ENCODE data around the gene FYB1. TPM values are rescaled to one million over a fixed set of nuclear protein-coding genes. Genes with fewer than 3 reads are reported as not detected.

Gene FYB1
- total RNA-seq, 1 donor from 2014 or later, result not detected

- peaks cover 33% of the 10 kb centered on the region for H3K27me3 Mint-ChIP-seq (ENCODE audit: low read depth)
- no peak for TF ChIP-seq CTCF (IDR thresholded peaks at IDR 0.05)
Observed at GRCh38 chr5:39253196-39253595, 33.8 kb upstream of the FYB1 start.

GRCh38 chr5:39249564-39250274, 30.4 kb upstream of the FYB1 start:
- no peak for DNase-seq (ENCODE audit: low spot score)
- Mint-ChIP-seq H3K27me3 (ENCODE audit: low read depth) (peaks cover 34% of the 10 kb centered on the region), H3K27ac (ENCODE audit: unreplicated experiment) (no peak overlapping the region), H3K4me1 (ENCODE audit: low read depth) (no peaks in the 10 kb centered on the region), H3K4me3 (ENCODE audit: unreplicated experiment) (no peak overlapping the region), H3K36me3 (ENCODE audit: low read depth) (no peaks in the 10 kb centered on the region), H3K9me3 (ENCODE audit: low read depth) (no peaks in the 10 kb centered on the region)
- TF ChIP-seq CTCF (IDR thresholded peaks at IDR 0.05), result no peak

More at GRCh38 chr5:39253196-39253595, 33.8 kb upstream of the FYB1 start:
- Mint-ChIP-seq H3K36me3 (ENCODE audit: low read depth) (no peaks in the 10 kb centered on the region), H3K4me1 (ENCODE audit: low read depth) (no peaks in the 10 kb centered on the region), H3K4me3 (ENCODE audit: unreplicated experiment) (no peak overlapping the region), H3K9me3 (ENCODE audit: low read depth) (no peaks in the 10 kb centered on the region), H3K27ac (ENCODE audit: unreplicated experiment) (no peak overlapping the region)
- no peak for DNase-seq (ENCODE audit: low spot score)

DNA sequence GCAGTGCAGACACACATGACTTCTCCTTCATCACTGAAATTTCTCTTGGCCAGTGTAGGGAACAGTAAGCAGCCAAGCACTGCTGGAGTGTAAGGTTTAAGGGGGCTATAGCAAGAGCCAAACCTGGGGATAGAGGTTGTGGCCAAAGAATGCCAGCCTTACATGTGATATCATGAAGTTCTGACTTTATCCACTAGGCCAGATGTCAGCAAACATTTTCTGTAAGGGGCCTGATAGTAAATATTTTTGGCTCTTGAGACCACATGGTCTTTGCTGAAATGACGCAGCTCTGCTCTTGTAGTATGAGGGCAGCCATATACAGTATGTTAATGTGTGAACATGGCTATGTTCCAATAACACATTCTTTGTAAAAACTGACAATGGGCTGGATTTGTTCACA, 29.7 kb upstream of the FYB1 start:
- H3K27me3 Mint-ChIP-seq (ENCODE audit: low read depth), result peaks cover 33% of the 10 kb centered on the region

GRCh38 chr5:39240750-39241149, 21.4 kb upstream of the FYB1 start:
- H3K27me3 Mint-ChIP-seq (ENCODE audit: low read depth), result peaks cover 21% of the 10 kb centered on the region
- no peak for TF ChIP-seq CTCF (IDR thresholded peaks at IDR 0.05)
- H3K27ac Mint-ChIP-seq (ENCODE audit: unreplicated experiment), result no peak overlapping the region
- no peak for DNase-seq (ENCODE audit: low spot score)
- H3K9me3 Mint-ChIP-seq (ENCODE audit: low read depth), result peaks cover 17% of the 10 kb centered on the region
- no peak overlapping the region for H3K4me3 Mint-ChIP-seq (ENCODE audit: unreplicated experiment)
- no peaks in the 10 kb centered on the region for H3K4me1 Mint-ChIP-seq (ENCODE audit: low read depth)
- H3K36me3 Mint-ChIP-seq (ENCODE audit: low read depth), result no peaks in the 10 kb centered on the region

More for the DNA sequence above, 29.7 kb upstream of the FYB1 start:
- no peak for DNase-seq (ENCODE audit: low spot score)
- no peak for TF ChIP-seq CTCF (IDR thresholded peaks at IDR 0.05)
- Mint-ChIP-seq H3K36me3 (ENCODE audit: low read depth) (no peaks in the 10 kb centered on the region), H3K4me1 (ENCODE audit: low read depth) (no peaks in the 10 kb centered on the region), H3K27ac (ENCODE audit: unreplicated experiment) (no peak overlapping the region), H3K4me3 (ENCODE audit: unreplicated experiment) (no peak overlapping the region), H3K9me3 (ENCODE audit: low read depth) (no peaks in the 10 kb centered on the region)

GRCh38 chr5:39238366-39239105, 19.2 kb upstream of the FYB1 start:
- peaks cover 17% of the 10 kb centered on the region for H3K27me3 Mint-ChIP-seq (ENCODE audit: low read depth)
- DNase-seq (ENCODE audit: low spot score), result no peak
- H3K4me3 Mint-ChIP-seq (ENCODE audit: unreplicated experiment), result no peak overlapping the region
- no peak for TF ChIP-seq CTCF (IDR thresholded peaks at IDR 0.05)
- H3K27ac Mint-ChIP-seq (ENCODE audit: unreplicated experiment), result no peak overlapping the region
- H3K9me3 Mint-ChIP-seq (ENCODE audit: low read depth), result peaks cover 15% of the 10 kb centered on the region
- no peaks in the 10 kb centered on the region for H3K4me1 Mint-ChIP-seq (ENCODE audit: low read depth)
- H3K36me3 Mint-ChIP-seq (ENCODE audit: low read depth), result no peaks in the 10 kb centered on the region

Data from chondrocyte (in vitro differentiated cells).